Tibial artery (tissue), 4 donors: Measurements from ENCODE around the gene CST8.

ENCODE experiments used
- DNase-seq, 2 donors: peaks; one replicate each; pipeline ENCODE4 v3.0.0-alpha.2; 2019
- H3K27ac ChIP-seq, 2 donors: fragments of 200-600 bp; sonication (generic) in 1 of 2; 1 replicate in 1 of 2; 2 replicates in 1 of 2; pipeline ENCODE4 v1.5.1; 2018 to 2019; ENCODE audit warnings: mild to moderate bottlenecking in 1 of 2
- H3K27me3 ChIP-seq, 2 donors: fragments of 200-600 bp; sonication (generic) in 1 of 2; one replicate each; pipeline versions ENCODE4 v1.5.1 to v1.6.0; 2016 to 2019
- H3K36me3 ChIP-seq, 3 donors: fragments of 200-600 bp; sonication (generic) in 2 of 3; one replicate each; pipeline ENCODE4 v1.5.1; 2016 to 2019; ENCODE audit warnings: mild to moderate bottlenecking in 2 of 3
- H3K4me1 ChIP-seq, 4 donors: fragments of 200-600 bp; sonication (generic) in 2 of 4; 1 replicate in 3 of 4; 2 replicates in 1 of 4; pipeline ENCODE4 v1.5.1; 2016 to 2019
- H3K4me3 ChIP-seq, 2 donors: fragments of 200-600 bp; sonication (generic) in 1 of 2; 1 replicate in 1 of 2; 2 replicates in 1 of 2; pipeline ENCODE4 v1.5.1; 2018 to 2019; ENCODE audit warnings: mild to moderate bottlenecking in 2 of 2
- H3K9me3 ChIP-seq, 3 donors: fragments of 200-600 bp; sonication (generic) in 1 of 3; one replicate each; pipeline ENCODE4 v1.5.1; 2016 to 2019
- CTCF ChIP-seq, 2 experiments: fragments of 200-600 bp in 1 of 2; fragments of 450-650 bp in 1 of 2; IDR thresholded peaks; one replicate each; pipeline ENCODE4 v1.5.1; 2017 to 2019; ENCODE audit warnings: antibody characterized with exemption in 2 of 2, mild to moderate bottlenecking in 1 of 2, moderate library complexity in 1 of 2
- intact Hi-C: fragments of 100-400 bp; cut with DNase I; formaldehyde crosslinking; loops from one replicate; pipeline ENCODE4 v1.15.0; 2023; ENCODE audit warnings: low total_unique reads

CST8 gene

GRCh38 chr20:23476015-23476754 lies 14.7 kb upstream of the CST8 start:
- intact Hi-C loops = no loop called here
- no peak overlapping the region for H3K4me3 ChIP-seq
- H3K4me1 ChIP-seq = no peaks in the 10 kb centered on the region
- TF ChIP-seq CTCF (IDR thresholded peaks at IDR 0.05) = no peak
- no peaks in the 10 kb centered on the region for H3K9me3 ChIP-seq
- DNase-seq = no peak
- no peak overlapping the region for H3K27ac ChIP-seq
- no peaks in the 10 kb centered on the region for H3K36me3 ChIP-seq
- no peaks in the 10 kb centered on the region for H3K27me3 ChIP-seq

GRCh38 chr20:23477223-23477622 lies 13.7 kb upstream of the CST8 start:
- DNase-seq = no peak
- no peaks in the 10 kb centered on the region for H3K4me1 ChIP-seq
- no peak overlapping the region for H3K4me3 ChIP-seq
- no peaks in the 10 kb centered on the region for H3K36me3 ChIP-seq
- intact Hi-C loops = no loop called here
- H3K9me3 ChIP-seq = no peaks in the 10 kb centered on the region
- H3K27me3 ChIP-seq = no peaks in the 10 kb centered on the region
- TF ChIP-seq CTCF (IDR thresholded peaks at IDR 0.05) = no peak
- H3K27ac ChIP-seq = no peak overlapping the region

GRCh38 chr20:23479043-23479442 lies 11.9 kb upstream of the CST8 start:
- Histone ChIP-seq H3K4me1 (no peaks in the 10 kb centered on the region), H3K36me3 (no peaks in the 10 kb centered on the region), H3K4me3 (no peak overlapping the region), H3K9me3 (no peaks in the 10 kb centered on the region), H3K27me3 (no peaks in the 10 kb centered on the region), H3K27ac (no peak overlapping the region)
- no peak for DNase-seq
- TF ChIP-seq CTCF (IDR thresholded peaks at IDR 0.05) = no peak
- intact Hi-C loops = no loop called here

GRCh38 chr20:23482138-23482537 lies 8.8 kb upstream of the CST8 start:
- no peak for DNase-seq
- intact Hi-C loops = loop anchor here (10.0 kb wide), 1 partner anchor 83 kb away; the partner anchor contains the start of gene CST9L
- TF ChIP-seq CTCF (IDR thresholded peaks at IDR 0.05) = no peak
- H3K4me3 ChIP-seq = no peak overlapping the region
- H3K27me3 ChIP-seq = no peaks in the 10 kb centered on the region
- H3K9me3 ChIP-seq = no peaks in the 10 kb centered on the region
- no peaks in the 10 kb centered on the region for H3K4me1 ChIP-seq
- no peak overlapping the region for H3K27ac ChIP-seq
- H3K36me3 ChIP-seq = no peaks in the 10 kb centered on the region

GRCh38 chr20:23484081-23484480 lies 6.8 kb upstream of the CST8 start:
- DNase-seq = no peak
- intact Hi-C loops = loop anchor here (10.0 kb wide), 1 partner anchor 81 kb away; the partner anchor contains the start of gene CST9L
- Histone ChIP-seq H3K27ac (no peak overlapping the region), H3K36me3 (no peaks in the 10 kb centered on the region), H3K9me3 (no peaks in the 10 kb centered on the region), H3K27me3 (no peaks in the 10 kb centered on the region), H3K4me3 (no peak overlapping the region), H3K4me1 (no peaks in the 10 kb centered on the region)
- TF ChIP-seq CTCF (IDR thresholded peaks at IDR 0.05) = no peak
